Stimulated activated CD4-positive, alpha-beta T cell treated with anti-CD3 and anti-CD28 coated beads, Interleukin-15, amount 100 ng/mL, for 48 hours (primary cell): ENCODE measurements around the gene OCRL.

Experiments
- DNase-seq, 2 donors: peaks; one replicate each; pipeline ENCODE4 v3.0.0-alpha.2; 2020; ENCODE audit warnings: low read depth in 2 of 2

OCRL gene

GRCh38 chrX:129634541-129634940 lies 94.5 kb downstream of the OCRL start:
- no peak for DNase-seq

GRCh38 chrX:129636175-129636681 lies 96.2 kb downstream of the OCRL start:
- DNase-seq = no peak

- DNase-seq = peak; percentile 40 to 61
These were observed 97.4 kb downstream of the OCRL start for GRCh38 chrX:129637217-129638109.

DNA sequence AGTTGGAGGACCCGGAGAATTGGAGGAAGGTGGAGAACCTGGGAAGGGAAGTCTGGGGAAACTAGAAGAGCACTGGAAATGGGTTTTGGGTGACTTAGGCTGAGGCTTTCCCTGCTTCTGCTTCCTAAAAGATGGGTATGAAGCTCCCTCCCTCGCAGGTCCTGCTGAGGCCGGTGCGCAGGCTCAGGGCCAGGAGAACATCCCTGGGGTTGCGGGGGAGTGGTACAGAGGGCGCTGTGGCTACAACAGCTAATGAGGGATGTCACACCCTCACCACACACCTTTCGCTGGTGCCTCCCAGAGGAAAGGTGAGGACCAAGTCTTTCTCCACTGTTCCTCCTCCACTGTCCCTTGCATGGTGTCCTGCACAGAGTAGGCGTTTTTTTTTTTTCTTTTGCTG lies 98.9 kb downstream of the OCRL start:
- no peak for DNase-seq

DNA sequence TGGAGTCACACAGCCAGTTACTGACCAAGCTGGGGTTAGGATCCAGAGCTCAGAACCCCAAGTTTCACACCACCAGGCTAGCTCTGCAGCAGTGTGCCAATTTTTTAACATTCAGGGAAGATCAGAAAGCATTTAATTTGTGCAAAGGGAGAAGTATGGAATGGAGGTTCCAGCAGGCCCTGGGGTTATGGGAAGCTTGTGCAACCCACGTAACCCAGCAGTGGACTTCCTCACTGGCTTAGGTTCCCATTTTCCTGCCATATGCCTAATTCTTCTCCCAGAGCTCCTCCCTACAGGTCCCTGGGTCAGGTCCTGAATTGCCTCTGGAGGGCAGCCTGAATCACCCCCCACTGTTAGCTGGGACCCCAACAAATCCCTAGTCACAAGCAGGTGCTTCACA lies 100.7 kb downstream of the OCRL start:
- DNase-seq = no peak

- no peak for DNase-seq
These were observed 101.4 kb downstream of the OCRL start for GRCh38 chrX:129641469-129641868.

DNA sequence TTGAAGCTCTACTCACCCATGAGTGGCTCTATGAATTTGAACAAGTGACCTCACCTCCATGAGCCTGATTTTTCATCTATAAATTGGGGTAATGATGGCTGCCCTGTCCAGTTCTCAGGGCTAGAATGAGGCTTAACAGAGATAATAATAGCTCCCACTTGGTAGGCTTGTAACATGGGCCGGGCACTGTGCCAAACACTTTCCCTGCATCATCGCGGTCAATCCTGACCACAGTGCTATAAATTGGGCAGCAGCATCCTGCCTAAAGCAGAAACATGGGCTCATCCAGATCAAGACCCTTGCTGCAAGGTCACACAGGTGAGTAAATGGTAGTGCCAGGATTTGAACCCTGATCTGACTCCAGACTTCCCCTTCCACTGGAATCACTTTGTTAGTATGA lies 101.9 kb downstream of the OCRL start:
- no peak for DNase-seq
